GM18499 (cell line): ENCODE results near the gene CCDC73.
A peak's percentile ranks its signal among the peaks of the same experiment; 100 is the strongest.
"Not testable (repeated sequence)": the region's sequence is repeated elsewhere in the genome, so short reads cannot be mapped to it uniquely, and the experiment has no call there.

Experiments used
- ATAC-seq: cut with Tn5 transposase; IDR thresholded peaks from one replicate; pipeline ENCODE4 v1.9.1; 2021; ENCODE audit warnings: moderate number of reproducible peaks; ENCODE audit not compliant: insufficient read depth, unreplicated experiment

CCDC73 gene

DNA sequence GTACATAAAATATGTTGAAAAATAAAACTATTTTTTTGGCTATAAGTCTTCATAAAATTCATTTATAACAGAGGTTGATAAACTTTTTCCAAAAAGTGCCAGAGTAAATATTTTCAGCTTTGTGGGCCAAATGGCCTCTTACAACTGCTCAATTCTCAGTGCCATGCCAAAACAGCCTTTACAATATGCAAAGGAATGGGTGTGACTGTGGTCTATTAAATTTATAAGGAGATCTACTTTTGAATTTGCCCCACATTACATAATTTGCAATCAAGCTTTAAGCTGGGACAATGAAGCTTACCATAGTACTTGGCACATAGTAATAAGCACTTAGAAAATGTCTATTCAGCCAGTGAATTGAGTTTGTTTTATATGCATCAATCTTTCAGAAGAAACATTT lies 188.2 kb downstream of the CCDC73 start:
- ATAC-seq: no peak

DNA sequence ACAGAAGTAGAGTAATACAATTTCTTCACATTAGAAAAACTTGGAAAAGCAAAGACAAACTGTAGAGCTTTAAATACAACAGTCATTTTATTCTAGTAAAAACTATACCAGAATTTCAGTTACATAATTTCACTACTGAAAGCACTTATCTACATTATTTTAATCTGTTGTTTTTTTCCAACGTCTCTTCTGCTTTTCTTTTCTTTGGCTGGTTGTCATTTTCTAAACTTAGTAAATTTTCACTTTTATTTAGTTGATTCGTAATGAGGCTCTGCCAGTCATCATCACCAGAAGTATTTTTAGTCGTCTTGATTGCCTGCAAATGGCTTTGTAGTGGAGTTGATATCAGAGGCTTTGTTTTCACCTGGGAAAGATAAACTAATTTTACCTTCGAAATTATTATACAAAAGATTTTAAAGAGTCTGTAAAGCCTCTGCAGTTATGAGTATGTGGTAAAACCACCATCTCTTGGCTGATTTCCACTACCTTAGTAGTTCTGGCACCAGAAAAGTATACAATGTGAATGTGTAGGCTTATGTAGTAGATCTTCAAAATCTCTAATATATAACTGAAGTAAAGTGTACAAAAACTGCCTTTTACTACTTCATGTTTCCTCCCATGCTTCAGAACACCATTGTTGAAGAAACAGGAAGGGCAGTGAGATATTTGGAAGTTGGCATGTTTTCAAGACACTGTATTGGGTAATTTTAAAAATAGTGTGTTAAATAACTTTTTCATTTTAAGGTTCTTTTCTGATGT lies 191.6 kb downstream of the CCDC73 start:
- no peak for ATAC-seq

GRCh38 chr11:32597921-32598320 lies 196.5 kb downstream of the CCDC73 start:
- no peak for ATAC-seq

GRCh38 chr11:32596114-32596513 lies 198.3 kb downstream of the CCDC73 start:
- not testable (repeated sequence) for ATAC-seq

- ATAC-seq: no peak
Observed at GRCh38 chr11:32594272-32594671, 200.2 kb downstream of the CCDC73 start.

- no peak for ATAC-seq
Observed at GRCh38 chr11:32586576-32587190, 207.8 kb downstream of the CCDC73 start.

GRCh38 chr11:32584921-32585320 lies 209.5 kb downstream of the CCDC73 start:
- ATAC-seq: no peak

- ATAC-seq: peak; percentile 95
Observed at GRCh38 chr11:32583459-32584271, 210.8 kb downstream of the CCDC73 start, which contains the start of gene EIF3M. TSS of gene EIF3M (plus strand) at chr11:32583831. CDS start at chr11:32583888, 57 bp downstream.

DNA sequence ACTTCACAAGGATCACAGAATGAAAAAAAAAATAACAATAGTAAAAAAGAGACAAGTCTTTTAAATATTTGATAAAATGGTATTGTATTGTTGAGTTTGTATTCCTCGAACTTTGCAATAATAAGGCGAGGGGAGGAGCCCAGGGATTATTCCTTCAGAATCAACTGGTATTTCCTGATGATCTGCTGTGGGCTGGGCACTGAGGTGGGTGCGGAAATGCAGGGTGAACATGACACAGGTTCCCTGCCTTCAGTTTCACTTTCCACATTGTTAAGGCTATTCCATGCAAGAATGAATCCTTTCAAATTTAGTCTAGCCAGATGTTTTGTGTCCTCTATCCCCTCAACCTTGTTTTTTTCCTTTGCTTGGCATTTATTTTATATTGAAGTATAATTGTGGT lies 212.9 kb downstream of the CCDC73 start:
- ATAC-seq: no peak

DNA sequence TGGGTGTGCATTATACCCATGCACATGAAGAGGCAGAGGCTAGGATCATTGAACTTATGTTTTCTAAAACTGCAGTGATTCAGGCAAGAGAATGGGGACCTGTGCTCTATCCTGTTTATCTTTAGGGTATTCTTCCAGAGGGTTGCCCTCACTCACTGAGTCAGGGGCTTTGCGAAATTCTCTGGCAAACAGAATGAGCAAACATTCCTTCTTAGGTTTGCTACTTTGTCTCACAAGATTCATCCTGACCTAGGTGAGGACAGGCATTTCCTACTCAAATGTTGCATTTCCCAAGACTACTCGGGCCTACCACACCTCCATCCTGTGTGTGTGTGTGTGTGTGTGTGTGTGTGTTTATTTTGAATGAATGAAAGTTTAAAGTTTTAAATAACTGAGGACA lies 213.5 kb downstream of the CCDC73 start:
- ATAC-seq: no peak

GRCh38 chr11:32576456-32576855 lies 218.0 kb downstream of the CCDC73 start:
- no peak for ATAC-seq

DNA sequence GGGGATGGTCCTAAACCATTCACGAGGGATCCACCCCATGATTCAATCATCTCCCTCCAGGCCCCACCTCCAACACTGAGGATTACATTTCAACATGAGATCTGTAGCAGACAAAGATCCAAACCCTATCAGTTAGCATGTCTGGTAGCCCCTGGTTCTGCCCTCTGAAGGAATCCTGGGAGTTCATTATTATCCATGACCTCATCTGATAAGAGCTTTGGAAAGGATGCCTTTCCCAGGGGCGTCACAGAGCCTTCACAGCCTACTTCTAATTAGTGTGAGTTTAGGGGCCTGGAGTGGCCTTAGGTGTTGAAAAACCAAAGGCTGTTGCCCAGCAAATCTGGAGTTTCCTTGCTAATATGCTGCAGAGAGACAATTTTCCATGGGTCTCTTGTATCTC lies 219.4 kb downstream of the CCDC73 start:
- ATAC-seq: no peak

DNA sequence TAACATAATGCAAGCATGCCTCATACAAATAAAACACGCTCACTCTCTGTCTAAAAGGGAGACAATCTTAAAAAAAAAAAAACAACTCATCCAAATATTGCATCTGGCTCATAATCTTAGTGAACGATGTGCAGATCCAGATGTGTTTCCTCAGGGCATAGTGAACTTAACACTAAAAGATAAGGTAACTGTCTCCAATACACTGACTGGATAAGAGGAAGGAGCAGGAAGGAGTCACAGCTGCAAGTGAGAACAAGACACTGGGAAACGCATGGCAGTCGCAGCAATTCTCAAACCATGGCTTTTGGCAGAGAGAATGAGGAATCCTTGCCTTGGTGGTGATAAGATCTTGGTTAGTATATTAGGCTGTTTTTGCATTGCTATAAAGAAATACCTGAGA lies 220.0 kb downstream of the CCDC73 start:
- no peak for ATAC-seq

DNA sequence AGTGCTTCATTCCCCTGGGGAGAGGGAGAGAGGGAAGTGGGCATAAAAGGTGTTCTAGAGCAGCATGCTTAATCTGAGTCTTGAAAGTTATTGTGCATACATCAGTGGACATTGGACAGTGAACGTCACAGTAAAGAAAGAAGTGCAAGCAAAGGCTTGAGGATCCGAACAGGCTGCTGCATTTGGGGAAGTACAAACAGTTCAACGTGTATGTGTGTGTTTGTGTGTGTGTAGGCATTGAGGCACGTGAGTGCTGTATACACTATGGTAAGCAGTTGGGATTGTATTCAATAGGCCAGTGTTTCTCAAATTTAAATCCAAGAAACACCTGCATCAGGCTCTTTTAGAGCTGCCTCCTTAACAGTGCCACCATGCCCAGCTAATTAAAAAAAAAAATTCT lies 221.2 kb downstream of the CCDC73 start:
- no peak for ATAC-seq

GRCh38 chr11:32571039-32571438 lies 223.4 kb downstream of the CCDC73 start:
- no peak for ATAC-seq

- ATAC-seq: no peak
Observed at GRCh38 chr11:32569313-32569881, 225.1 kb downstream of the CCDC73 start.

- ATAC-seq: no peak
Observed at GRCh38 chr11:32567154-32567553, 227.3 kb downstream of the CCDC73 start.

GRCh38 chr11:32566517-32566916 lies 227.9 kb downstream of the CCDC73 start:
- no peak for ATAC-seq

DNA sequence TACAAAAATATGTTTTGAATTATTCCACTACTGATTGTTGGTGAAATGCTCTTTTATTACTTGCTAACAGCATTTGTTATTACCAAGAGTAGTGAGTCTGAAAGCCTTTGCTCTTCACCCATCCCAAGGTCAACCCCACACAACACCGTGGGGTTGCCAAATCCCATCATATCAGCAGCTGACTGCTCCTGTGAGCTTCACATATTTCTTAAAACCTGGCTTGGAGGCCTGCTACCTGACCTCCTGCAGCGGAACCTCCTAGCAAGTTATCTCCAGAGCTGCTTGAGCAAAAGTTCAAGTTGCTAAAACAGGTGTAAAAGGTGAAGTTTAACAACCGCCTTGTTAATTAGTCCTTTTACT lies 230.9 kb downstream of the CCDC73 start:
- no peak for ATAC-seq

DNA sequence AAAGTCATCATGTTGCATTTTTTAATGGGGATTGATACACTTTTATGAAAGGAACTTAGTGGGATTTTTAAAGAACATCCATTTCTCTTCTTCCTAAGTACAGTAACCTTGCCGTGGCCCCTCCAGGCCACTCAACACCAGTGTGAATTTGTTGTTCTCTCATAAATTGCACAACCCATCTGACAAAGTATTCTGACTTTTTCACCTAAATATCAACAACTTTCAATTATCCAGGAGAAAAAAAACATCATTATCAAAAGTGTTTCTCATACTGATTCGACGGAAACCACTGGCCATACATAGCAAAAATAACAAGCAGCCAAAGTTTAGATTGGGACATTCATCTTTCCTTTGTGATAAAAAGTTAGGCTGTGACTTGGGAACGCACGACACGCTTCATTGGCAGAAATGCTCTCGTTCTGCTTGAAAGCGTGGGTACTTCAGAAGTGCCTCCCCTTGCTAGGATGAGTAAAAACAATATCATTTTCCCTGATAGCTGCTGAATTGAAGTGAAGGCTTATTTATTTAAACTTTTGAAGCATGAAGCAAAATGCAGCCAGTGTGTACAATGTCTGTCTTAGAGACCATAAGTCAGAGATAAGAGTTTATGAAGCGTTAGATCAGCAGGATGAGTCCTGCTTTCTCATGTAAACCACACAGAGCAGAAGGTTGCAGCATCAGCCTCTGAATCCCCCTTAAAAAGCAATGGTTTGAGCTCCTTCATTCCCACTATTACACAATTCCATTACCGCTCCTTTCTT lies 231.4 kb downstream of the CCDC73 start:
- ATAC-seq: no peak
